Panc1 (cell line): ENCODE results near the gene SERTAD3.

Experiments used
- POLR2AphosphoS5 ChIP-seq: IDR thresholded peaks from 2 replicates; pipeline ENCODE4 v1.6.1; 2012; ENCODE audit warnings: mild to moderate bottlenecking, low read depth, low read length, moderate library complexity
- SIN3A ChIP-seq: IDR thresholded peaks from 2 replicates; pipeline ENCODE4 v1.6.1; 2012; ENCODE audit warnings: low read depth, mild to moderate bottlenecking, low read length, moderate library complexity, borderline replicate concordance; ENCODE audit not compliant: insufficient read depth
- TCF7L2 ChIP-seq: IDR thresholded peaks from 2 replicates; pipeline ENCODE4 v1.6.1; 2011; ENCODE audit warnings: mild to moderate bottlenecking, low read depth, low read length, inconsistent platforms
- TF ChIP-seq, protein P1 (sequence below): fragments of 450-650 bp; IDR thresholded peaks from 2 replicates; pipeline ENCODE4 v1.5.1; 2017; ENCODE audit warnings: mild to moderate bottlenecking
- TF ChIP-seq, protein P2 (sequence below), 2 experiments: IDR thresholded peaks; 2 replicates each; pipeline ENCODE4 v1.6.1; 2011 to 2012; ENCODE audit warnings: low read depth in 2 of 2, control low read depth in 1 of 2, low read length in 1 of 2, mild to moderate bottlenecking in 1 of 2, moderate library complexity in 1 of 2; ENCODE audit not compliant: insufficient read depth in 1 of 2

DNA sequence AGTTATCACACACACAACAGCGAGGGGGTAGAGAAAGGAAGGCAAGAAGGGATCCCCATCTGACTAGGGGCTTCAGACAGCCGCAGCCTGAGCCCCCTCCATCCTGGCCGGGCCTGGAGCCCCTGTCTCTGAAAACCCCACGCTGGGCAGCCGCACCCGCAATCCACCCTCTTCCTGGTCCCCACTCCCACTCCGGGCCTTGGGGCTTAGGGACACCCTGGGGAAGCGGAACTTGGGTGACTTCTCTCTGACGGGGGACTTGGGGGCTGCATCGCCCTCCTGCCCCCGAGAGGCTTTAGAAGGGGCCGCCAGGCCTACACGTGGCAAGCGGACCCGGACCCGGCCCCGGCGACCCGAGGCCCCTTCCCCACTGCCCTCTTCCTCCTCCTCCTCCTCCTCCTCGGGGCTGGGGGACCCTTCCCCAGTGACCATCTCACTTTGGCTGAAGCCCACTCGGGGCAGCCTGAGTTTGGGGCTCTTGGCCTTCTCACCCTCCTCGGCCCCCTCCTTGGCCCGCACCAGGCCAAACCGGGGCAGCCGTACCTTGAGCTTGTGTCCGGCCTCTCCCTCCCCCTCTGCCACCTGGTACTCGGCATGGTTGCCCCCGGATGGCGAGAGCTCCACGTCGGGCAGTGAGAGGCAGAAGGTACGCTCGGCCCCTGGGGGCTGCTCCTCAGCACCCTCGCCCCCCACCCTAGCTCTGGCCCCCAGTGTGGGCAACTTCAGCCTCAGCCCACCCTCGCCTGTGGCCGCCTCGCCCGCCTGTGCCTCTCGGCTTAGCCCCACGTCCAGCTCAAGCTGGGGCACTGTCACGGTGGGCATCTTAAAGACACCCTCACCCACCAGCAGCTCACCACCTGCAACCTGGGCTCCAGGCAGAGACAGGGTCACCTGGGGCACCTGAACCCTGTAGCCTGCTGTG is 50.0 kb downstream of the SERTAD3 start:
- TF ChIP-seq, protein P1, sequence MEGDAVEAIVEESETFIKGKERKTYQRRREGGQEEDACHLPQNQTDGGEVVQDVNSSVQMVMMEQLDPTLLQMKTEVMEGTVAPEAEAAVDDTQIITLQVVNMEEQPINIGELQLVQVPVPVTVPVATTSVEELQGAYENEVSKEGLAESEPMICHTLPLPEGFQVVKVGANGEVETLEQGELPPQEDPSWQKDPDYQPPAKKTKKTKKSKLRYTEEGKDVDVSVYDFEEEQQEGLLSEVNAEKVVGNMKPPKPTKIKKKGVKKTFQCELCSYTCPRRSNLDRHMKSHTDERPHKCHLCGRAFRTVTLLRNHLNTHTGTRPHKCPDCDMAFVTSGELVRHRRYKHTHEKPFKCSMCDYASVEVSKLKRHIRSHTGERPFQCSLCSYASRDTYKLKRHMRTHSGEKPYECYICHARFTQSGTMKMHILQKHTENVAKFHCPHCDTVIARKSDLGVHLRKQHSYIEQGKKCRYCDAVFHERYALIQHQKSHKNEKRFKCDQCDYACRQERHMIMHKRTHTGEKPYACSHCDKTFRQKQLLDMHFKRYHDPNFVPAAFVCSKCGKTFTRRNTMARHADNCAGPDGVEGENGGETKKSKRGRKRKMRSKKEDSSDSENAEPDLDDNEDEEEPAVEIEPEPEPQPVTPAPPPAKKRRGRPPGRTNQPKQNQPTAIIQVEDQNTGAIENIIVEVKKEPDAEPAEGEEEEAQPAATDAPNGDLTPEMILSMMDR, result no peak
- TF ChIP-seq SIN3A (no peak), TCF7L2 (no peak), POLR2AphosphoS5 (no peak)
- TF ChIP-seq, protein P2, sequence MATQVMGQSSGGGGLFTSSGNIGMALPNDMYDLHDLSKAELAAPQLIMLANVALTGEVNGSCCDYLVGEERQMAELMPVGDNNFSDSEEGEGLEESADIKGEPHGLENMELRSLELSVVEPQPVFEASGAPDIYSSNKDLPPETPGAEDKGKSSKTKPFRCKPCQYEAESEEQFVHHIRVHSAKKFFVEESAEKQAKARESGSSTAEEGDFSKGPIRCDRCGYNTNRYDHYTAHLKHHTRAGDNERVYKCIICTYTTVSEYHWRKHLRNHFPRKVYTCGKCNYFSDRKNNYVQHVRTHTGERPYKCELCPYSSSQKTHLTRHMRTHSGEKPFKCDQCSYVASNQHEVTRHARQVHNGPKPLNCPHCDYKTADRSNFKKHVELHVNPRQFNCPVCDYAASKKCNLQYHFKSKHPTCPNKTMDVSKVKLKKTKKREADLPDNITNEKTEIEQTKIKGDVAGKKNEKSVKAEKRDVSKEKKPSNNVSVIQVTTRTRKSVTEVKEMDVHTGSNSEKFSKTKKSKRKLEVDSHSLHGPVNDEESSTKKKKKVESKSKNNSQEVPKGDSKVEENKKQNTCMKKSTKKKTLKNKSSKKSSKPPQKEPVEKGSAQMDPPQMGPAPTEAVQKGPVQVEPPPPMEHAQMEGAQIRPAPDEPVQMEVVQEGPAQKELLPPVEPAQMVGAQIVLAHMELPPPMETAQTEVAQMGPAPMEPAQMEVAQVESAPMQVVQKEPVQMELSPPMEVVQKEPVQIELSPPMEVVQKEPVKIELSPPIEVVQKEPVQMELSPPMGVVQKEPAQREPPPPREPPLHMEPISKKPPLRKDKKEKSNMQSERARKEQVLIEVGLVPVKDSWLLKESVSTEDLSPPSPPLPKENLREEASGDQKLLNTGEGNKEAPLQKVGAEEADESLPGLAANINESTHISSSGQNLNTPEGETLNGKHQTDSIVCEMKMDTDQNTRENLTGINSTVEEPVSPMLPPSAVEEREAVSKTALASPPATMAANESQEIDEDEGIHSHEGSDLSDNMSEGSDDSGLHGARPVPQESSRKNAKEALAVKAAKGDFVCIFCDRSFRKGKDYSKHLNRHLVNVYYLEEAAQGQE (IDR thresholded peaks at IDR 0.05; ENCODE audit: insufficient read depth in 1 of 2, low read depth in 2 of 2, low read length in 1 of 2), result no peak
